GM21825 (cell line): ENCODE measurements around the gene AMFR.

Source experiments
- ATAC-seq: cut with Tn5 transposase; IDR thresholded peaks from one replicate; pipeline ENCODE4 v1.9.1; 2021; ENCODE audit warnings: mild to moderate bottlenecking, moderate library complexity; ENCODE audit not compliant: unreplicated experiment

The AMFR gene

GRCh38 chr16:56336071-56336688 lies 89.2 kb downstream of the AMFR start:
- ATAC-seq, result no peak

GRCh38 chr16:56334761-56335160 lies 90.6 kb downstream of the AMFR start:
- no peak for ATAC-seq

- no peak for ATAC-seq
Measured at GRCh38 chr16:56332464-56333079, 92.8 kb downstream of the AMFR start.

GRCh38 chr16:56331915-56332314 lies 93.4 kb downstream of the AMFR start:
- no peak for ATAC-seq

GRCh38 chr16:56331399-56331798 lies 93.9 kb downstream of the AMFR start:
- ATAC-seq, result no peak

- no peak for ATAC-seq
Measured at GRCh38 chr16:56330476-56330875, 94.9 kb downstream of the AMFR start.

- no peak for ATAC-seq
Measured at GRCh38 chr16:56329887-56330286, 95.5 kb downstream of the AMFR start.

GRCh38 chr16:56328276-56329022 lies 96.9 kb downstream of the AMFR start:
- ATAC-seq, result no peak

GRCh38 chr16:56327929-56328258 lies 97.5 kb downstream of the AMFR start:
- ATAC-seq, result no peak

GRCh38 chr16:56327071-56327928 lies 98.0 kb downstream of the AMFR start:
- ATAC-seq, result no peak

- ATAC-seq, result no peak
Measured at GRCh38 chr16:56325956-56326355, 99.4 kb downstream of the AMFR start.

- no peak for ATAC-seq
Measured at GRCh38 chr16:56324406-56324805, 100.9 kb downstream of the AMFR start.

- no peak for ATAC-seq
Measured at GRCh38 chr16:56321571-56321970, 103.8 kb downstream of the AMFR start.

- ATAC-seq, result no peak
Measured at GRCh38 chr16:56320811-56321558, 104.4 kb downstream of the AMFR start.

GRCh38 chr16:56320056-56320455 lies 105.3 kb downstream of the AMFR start:
- ATAC-seq, result no peak

GRCh38 chr16:56319376-56319775 lies 106.0 kb downstream of the AMFR start:
- no peak for ATAC-seq

- no peak for ATAC-seq
Measured at GRCh38 chr16:56318827-56319140, 106.6 kb downstream of the AMFR start.

GRCh38 chr16:56317998-56318826 lies 107.1 kb downstream of the AMFR start:
- peak; percentile 86 for ATAC-seq

- no peak for ATAC-seq
Measured at GRCh38 chr16:56316545-56316944, 108.8 kb downstream of the AMFR start.

GRCh38 chr16:56315955-56316354 lies 109.4 kb downstream of the AMFR start:
- ATAC-seq, result no peak
